ENCODE results near the gene RAB11FIP5.
"Not testable (repeated sequence)": the region's sequence is repeated elsewhere in the genome, so short reads cannot be mapped to it uniquely, and the experiment has no call there.

RAB11FIP5 gene, protein sequence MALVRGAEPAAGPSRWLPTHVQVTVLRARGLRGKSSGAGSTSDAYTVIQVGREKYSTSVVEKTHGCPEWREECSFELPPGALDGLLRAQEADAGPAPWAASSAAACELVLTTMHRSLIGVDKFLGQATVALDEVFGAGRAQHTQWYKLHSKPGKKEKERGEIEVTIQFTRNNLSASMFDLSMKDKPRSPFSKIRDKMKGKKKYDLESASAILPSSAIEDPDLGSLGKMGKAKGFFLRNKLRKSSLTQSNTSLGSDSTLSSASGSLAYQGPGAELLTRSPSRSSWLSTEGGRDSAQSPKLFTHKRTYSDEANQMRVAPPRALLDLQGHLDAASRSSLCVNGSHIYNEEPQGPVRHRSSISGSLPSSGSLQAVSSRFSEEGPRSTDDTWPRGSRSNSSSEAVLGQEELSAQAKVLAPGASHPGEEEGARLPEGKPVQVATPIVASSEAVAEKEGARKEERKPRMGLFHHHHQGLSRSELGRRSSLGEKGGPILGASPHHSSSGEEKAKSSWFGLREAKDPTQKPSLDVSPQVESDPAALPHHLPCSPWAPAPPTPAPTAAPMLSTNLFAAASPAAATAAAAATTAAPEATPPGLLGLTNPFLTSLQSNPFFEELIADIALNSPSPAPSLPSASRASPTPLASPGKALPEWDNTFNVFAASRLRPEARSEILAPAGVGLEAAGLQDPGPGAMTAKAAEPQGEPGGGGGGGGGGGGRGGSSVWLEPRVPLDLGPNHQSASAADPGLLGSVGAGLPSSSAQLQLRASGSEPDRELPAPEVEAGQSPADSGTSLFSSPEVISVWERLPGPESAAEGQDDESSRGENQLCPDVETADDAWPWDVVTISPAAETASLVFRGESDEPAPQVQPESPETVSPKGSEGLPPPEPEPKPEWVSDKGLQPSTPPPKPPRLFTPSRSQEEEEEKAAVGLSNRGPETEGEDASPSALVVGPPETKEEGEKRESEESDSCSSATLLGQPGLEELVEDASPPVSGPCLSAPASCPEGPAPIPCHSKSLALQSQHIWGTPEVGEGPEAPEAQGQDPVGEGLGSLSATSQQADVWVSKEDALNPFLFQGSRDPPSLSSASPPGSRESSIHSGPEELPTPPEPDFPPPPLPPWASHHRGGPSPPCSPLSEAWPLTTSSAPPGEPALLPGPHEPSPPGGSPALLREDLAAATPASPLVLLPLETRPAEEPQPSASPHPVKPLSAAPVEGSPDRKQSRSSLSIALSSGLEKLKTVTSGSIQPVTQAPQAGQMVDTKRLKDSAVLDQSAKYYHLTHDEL (N-terminal part only)

DNA sequence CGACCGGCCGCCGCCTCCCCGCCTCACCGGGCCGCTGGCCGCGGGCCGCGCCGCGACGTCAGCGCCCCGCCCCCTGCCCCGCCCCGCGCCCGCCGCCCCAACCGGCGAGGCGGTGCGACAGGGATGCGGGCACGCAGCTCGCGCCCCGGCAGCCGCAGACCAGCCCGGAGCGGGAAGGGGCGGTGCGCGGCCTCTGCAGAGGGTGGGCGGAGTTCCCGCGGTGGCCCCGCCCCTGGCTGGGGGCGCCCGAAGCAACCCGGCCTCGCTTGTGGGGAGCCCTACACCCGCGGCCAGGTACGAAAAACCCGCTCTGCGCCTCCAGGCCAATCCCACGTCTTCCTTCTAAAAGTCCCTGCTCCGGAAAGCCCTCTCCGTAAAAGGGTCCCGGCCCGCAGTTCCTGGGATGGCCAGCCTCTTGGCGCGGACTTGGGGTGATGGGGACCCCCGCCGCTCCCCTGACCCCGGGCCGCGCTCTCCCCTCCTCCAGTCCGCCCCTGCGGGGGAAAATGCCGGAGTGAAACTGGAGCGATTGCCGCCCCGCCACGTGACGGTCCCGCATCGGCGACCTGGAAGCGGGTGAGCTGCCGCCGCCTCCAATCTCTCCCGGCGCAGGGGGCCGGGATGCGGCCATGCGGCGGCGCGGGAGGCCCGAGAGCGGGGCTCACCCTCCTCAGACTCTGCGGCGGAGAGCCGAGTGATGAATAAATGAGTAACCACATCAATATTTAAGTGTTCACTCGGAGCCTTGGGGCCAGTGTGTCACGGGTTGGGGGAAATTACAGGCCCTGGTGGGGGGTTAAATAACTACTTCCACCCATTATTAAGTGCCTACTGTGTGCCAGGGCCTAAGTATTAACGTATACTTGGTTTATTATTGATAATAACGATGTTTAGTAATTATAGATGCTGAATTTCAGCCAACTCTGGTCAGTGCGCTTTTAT is at the start of gene RAB11FIP5:
Gene RAB11FIP5, minus strand, starts transcription at position 36 of the 942 bp plus-strand sequence. CDS start 171 bp downstream, outside the sequence.
- peak; percentile 83 for DNase-seq

DNA sequence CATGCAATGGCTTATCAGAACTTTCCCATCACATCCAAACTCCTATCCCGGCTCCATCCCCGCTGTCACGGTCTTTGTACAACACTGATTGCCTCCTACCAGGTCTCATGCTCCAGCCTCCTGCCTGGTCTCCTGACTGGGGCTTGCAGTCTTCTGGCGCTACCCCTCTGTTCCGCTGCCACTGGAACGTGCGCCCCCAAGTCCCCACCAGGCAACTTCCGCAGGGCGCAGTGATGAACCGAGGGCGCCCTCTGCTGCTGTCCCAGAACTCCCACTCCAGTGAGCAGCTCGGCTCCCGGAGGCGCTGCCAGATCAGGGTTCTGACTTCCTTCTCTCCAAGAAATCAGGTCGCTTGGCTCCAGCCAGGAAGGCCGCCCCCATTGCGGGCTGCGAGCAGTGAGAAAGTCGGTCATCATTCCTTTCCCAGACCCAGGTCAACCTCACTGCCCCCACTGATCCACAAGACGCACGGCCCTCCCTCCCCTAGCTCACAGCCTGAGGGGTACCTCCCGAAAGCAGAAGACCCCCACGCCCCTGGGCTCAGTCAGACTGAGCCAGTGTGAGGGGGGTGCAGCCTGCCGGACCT is 43.9 kb upstream of the RAB11FIP5 start:
- no peak for DNase-seq

DNA sequence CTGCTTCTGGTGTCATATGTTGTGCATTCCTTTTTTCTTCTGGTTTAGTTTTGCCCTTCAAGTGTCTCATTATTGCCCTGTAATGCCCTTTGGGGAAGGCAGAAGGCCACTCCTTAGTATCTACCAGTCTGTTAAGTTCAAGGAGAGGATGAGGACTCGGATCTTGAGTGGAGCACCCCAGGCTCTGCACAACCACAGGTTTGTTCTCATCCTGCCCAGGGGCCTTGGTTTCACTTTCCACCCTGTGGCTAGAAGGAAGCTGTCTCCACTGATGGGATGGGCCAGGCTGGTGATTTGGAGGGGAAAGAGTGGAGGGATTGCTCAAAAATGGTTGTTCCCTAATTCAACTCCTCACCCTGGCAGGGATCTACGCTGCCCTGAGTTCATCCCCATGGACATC is 30.2 kb upstream of the RAB11FIP5 start:
- DNase-seq: no peak

DNA sequence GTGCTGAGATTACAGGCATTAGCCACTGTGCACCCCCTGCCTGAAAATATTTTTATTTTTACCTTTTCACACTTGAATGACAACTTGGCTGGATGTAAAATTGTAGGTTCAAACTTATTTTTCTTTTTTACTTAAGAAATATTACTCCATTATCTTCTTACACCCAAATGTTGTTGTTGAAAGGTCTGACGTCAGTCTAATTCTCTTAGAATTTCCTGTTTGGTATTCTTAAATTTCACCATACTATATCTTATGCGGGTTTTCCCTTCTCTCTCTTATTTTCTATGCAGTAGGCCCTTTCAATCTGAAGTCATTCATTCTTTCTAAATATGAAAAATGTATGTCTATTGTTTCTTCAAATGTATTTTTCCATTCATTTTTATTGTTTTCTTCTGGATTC is 29.1 kb upstream of the RAB11FIP5 start:
- DNase-seq: no peak

DNA sequence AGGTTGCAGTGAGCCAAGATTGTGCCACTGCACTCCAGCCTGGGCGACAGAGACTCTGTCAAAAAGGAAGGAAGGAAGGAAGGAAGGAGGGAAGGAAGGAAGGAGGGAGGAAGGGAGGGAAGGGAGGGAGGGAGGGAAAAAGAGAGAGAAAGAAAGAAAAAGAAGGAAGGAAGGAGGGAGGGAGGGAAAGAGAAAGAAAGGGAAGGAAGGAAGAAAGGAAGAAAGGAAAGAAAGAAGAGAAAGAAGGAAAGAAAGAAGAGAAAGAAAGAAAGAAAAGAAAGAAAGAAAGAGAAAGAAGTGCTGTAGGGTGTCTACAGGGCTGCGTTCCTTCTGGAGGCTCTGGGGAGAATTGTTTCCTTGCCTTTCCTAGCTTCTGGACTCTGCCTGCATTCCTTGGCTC is 22.5 kb upstream of the RAB11FIP5 start:
- no peak for DNase-seq

DNA sequence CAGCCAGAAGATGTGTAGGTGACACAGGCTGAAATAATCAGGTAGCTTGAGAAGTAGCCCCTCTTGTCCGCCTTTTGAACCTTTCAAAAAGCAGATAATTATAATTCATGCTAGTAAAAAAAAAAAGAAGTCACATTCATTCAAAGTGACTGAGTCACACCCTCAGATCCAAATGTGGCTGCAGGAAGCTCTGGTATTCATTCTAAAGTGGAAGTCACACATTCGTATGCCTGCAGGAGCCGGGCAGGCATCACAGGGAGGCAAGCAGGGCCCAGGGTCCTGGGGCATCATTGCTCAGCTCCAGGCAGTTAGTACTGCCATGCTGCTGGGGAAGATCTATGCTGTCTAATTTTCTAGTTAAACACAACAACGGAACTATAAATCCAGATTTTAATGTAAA is 21.7 kb upstream of the RAB11FIP5 start:
- DNase-seq: no peak

DNA sequence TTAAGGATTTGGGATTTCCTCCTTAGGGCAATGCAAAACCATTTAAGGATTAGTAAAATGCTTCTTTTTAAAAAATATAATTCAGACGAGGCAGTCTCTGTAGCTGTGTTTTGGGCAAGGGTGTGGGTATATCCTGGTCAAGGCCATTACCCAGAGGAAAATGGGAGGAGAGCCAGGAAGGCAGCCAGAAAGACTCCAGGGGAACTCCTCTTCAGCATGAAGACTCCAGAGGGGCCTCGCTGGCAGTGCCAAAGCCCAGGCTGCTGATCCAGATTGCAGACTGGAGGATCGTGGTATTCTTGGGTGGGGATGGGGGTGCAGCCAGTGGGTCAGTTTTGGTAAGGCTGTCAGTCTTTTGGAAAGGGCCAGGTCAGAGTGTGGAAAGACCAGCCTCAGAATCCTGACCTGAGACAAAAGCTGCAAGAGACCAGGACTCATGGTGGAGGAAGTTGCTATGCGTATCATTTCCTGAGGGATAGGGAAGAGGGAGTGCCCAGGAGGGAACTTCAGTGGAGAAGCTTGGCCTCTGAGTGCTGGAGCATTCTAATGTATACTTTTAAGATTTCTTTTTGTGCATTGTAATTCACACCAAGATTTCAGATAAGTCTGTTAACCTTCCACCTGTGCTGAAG is 20.9 kb upstream of the RAB11FIP5 start:
- DNase-seq: no peak

DNA sequence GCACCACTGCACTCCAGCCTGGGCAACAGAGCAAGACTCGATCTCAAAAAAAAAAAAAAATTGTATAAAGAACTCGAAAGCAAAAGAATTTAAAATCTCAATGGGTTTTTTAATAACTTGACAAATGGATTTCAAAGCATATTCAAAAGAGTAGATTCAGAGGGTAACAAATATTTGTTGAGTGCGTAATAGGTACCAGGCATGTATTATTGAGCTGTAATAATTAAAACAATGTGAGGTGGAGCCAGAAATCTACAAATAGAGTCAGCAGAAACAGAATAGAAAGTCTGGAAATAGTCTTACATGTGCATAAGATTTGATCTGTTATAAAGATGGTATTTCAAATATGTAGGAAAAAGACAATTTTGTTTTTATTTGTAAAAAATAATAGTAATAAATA is 19.1 kb upstream of the RAB11FIP5 start:
- DNase-seq: no peak

DNA sequence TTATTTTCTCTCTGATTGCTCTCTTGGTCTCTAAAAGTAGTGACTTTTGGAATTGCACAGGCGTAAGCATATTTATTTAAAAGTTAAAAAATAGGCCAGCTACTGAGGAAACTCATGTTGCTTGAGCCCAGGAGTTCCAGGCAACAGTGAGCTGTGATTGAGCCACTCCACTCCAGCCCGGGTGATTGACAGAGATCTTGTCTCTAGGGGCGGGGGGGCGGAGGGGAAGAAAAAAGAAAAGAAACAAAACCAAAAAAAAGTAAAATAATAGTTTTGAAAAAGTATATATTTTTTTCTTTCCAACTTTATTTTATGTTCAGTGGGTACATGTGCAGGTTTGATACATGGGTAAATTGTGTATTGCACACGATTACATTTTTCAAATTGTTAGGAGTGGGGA is 18.0 kb upstream of the RAB11FIP5 start:
- no peak for DNase-seq

DNA sequence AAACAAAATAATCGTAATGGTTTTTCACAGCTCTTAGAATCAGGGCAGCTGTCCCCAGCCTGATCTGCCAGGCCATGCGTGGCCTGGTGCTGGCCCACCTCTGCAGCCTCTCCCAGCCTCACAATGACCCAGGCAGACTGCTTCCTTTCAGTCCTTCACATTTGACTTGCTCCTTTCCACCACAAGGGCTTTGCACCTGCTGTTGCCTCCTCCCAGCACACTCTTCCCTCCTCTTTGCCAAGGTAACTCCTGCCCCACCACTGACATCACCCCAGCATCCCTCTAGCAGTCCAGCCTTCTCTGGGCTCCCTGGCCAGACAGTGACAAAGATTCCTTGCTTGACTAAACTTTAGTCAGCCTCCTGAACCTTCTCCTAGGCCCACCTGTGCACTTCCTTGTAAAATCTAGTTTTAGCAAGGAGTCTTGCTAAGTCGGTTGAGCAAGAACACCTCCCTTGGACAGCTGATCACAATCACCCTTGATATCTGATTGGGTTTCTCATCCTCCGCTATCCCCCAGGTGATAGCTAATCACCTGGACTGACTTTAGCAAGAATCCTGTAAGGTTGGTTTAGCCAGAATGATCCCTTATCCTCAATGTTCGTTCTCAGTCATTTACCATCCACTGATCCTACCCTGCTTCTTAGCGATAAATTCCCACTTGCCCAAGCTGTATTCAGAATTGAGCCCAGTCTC is 16.2 kb upstream of the RAB11FIP5 start:
- DNase-seq: no peak

DNA sequence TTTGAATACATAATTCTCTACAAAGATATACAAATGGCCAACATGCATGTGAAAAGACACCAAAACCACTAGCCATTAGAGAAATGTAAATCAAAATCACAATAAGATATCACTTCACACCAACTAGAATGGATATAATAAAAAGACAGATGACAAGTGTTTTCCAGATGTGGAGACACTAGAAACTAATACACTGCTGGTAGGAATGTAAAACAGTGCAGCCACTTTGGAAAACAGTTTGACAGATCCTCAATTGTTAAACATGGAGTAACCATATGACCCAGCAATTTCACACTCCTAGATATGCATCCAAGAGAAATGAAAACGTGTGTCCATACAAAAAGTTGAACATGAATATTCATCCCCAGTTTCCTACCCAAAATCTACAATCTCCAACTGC is 9.8 kb upstream of the RAB11FIP5 start:
- no peak for DNase-seq

DNA sequence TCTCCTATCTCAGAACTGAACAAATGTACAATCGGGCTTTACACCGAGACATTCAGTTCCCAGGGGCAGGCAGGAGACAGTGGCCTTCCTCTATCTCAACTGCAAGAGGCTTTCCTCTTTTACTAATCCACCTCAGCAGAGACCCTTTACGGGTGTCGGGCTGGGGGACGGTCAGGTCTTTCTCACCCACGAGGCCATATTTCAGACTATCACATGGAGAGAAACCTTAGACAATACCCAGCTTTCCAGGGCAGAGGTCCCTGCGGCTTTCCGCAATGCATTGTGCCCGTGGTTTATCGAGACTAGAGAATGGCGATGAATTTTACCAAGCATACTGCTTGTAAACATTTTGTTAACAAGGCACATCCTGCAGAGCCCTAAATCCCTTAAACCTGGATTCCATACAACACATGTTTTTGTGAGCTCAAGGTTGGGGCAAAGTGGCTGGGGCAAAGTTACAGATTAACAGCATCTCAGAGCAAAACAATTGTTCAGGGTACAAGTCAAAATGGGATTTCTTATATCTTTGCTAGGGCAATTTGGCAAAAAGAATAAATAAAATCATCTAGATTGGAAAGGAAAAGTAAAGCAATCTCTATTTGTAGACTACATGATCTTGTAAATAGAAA is 7.0 kb upstream of the RAB11FIP5 start:
- not testable (repeated sequence) for DNase-seq

DNA sequence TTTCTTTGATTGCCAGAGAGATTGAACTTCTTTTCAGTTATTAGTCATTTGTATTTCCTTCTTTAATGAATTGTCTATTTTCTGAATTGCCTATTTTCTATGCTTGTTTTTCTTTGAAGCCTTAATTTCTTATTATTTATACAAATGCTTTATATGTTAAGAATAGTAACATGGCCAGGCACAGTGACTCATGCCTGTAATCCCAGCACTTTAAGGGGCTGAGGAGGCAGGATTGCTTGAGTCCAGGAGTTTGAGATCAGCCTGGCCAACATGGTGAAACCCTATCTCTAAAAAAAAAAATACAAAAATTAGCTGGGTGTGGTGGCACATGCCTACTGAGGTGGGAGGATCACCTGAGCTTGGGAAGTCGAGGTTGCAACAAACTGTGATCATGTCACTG is 4.7 kb upstream of the RAB11FIP5 start:
- no peak for DNase-seq

DNA sequence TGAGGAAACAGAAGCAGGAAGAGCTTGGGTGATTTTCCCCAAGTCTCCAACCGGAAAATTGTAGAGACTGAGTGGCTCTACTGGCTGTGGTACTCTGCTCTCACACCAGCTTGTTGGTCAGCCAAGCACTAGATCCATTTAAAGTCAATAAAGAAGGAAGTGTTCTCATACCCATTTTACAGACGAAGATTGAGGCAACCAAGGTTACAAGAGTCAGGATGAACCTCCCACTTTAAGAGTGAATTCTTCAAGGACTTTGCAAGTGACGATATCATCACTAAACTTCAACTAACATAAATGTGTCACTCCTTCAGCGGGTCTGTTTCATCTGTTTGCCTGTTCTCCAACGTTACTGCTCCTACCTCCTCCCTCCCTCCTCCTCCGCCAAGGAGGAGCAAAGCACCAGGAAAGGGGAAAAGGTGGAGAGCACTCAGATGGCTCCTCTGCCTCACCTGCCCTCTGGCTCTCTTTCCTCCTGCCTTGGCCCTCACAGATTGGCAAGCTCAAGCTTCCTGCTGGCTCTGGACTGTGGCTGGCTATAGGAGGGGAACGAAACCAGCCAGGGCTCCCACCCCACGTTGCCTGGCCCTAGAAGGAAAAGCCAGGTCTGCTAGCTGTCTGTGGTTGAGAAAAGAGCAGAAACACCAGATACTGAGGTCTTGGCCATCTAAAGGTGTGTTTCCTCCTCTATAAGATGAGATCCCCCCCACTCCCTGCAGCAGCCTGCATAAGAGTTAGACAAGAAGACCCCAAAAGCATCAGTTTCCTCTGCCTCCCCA is 3.6 kb upstream of the RAB11FIP5 start:
- DNase-seq: no peak

DNA sequence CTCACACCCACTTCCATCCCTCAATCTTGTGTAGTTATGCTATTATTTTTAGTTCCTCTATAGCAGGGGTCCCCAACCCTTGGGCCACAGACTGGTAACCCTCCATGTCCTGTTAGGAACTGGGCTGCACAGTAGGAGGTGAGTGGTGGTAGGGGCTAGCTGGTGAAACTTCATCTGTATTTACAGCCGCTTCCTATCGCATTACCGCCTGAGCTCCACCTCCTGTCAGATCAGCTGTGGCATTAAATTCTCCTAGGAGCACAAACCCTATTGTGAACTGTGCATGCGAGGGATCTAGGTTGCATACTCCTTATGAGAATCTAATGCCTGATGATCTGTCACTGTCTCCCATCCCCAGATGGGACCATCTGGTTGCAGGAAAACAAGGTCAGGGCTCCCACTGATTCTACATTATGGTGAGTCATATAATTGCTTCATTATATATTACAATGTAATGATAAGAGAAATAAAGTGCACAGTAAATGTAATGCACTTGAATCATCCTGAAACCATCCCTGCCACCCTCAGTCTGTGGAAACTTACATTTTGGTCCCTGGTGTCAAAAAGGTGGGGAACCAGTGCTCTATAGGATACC is 1.6 kb upstream of the RAB11FIP5 start:
- no peak for DNase-seq

DNA sequence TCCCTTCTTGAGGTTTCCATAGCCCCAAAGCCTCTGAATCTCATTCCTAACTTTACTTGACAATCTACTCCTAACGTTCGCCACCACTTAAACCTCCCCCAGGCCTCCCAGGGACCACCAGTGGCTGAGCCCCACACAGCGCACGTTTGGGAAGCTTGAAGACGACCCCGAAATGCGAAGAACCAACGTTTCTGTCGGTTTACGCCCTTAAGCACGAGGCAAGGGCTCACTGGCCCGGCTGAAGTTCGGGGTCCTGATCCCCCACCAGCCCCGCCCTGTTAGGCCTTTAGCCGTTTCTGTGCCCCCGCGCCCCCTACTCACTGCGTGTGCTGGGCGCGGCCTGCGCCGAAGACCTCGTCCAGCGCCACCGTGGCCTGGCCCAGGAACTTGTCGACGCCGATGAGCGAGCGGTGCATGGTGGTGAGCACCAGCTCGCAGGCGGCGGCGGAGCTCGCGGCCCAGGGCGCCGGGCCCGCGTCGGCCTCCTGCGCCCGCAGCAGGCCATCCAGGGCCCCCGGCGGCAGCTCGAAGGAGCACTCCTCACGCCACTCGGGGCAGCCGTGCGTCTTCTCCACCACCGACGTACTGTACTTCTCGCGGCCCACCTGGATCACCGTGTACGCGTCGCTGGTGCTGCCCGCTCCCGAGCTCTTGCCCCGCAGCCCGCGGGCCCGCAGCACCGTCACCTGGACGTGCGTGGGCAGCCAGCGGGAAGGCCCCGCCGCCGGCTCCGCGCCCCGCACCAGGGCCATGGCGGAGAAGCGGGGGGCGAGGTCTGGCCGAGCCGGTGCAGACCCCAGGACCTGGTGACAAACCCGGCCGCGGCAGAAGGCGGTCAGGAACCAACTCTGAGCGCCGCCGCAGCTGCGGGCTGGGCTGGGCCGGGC is 479 bp downstream of the RAB11FIP5 start:
- DNase-seq: no peak
